CD14-positive monocyte (primary cell): ENCODE results near the gene TMEM164. TPM values are rescaled to one million over a fixed set of nuclear protein-coding genes. Genes with fewer than 3 reads are reported as not detected.

Experiments used
- DNase-seq, 3 donors: peaks; one replicate each; pipeline ENCODE4 v3.0.0-alpha.2; 2011 to 2022
- H2AFZ ChIP-seq: 2 replicates; pipeline ENCODE4 v1.6.0; 2012; ENCODE audit warnings: mild to moderate bottlenecking, low read depth, low read length, inconsistent platforms; ENCODE audit not compliant: insufficient read depth, poor library complexity, severe bottlenecking
- H3K27ac ChIP-seq, 2 donors: 1 replicate in 1 of 2; 2 replicates in 1 of 2; pipeline ENCODE4 v1.5.1; 2012 to 2013; ENCODE audit warnings: low read length in 2 of 2, control low read depth in 1 of 2, inconsistent platforms in 1 of 2, low read depth in 1 of 2, mild to moderate bottlenecking in 1 of 2
- H3K27me3 ChIP-seq, 2 donors: one replicate each; pipeline versions ENCODE4 v1.6.0 to v1.6.1; 2011 to 2013; ENCODE audit warnings: low read length in 2 of 2; ENCODE audit not compliant: control insufficient read depth in 2 of 2, insufficient read depth in 2 of 2
- H3K36me3 ChIP-seq, 2 donors: replicated peaks in 1 of 2; 1 replicate in 1 of 2; 2 replicates in 1 of 2; pipeline versions ENCODE4 v1.5.1 to v1.6.1; 2012 to 2013; ENCODE audit warnings: low read length in 2 of 2, control low read depth in 1 of 2, inconsistent platforms in 1 of 2, mild to moderate bottlenecking in 1 of 2; ENCODE audit not compliant: insufficient read depth in 2 of 2, control insufficient read depth in 1 of 2
- H3K4me1 ChIP-seq, 2 donors: 1 replicate in 1 of 2; 2 replicates in 1 of 2; pipeline versions ENCODE4 v1.5.1 to v1.6.1; 2012 to 2013; ENCODE audit warnings: low read length in 2 of 2, control low read depth in 1 of 2, inconsistent platforms in 1 of 2, mild to moderate bottlenecking in 1 of 2, moderate library complexity in 1 of 2; ENCODE audit not compliant: insufficient read depth in 2 of 2, control insufficient read depth in 1 of 2
- H3K4me2 ChIP-seq: replicated peaks from 2 replicates; pipeline ENCODE3; 2012; ENCODE audit warnings: low read length, moderate library complexity, mild to moderate bottlenecking; ENCODE audit not compliant: poor library complexity, severe bottlenecking; ENCODE audit errors: extremely low read depth
- H3K4me3 ChIP-seq, 3 experiments: fragments of 200-600 bp in 1 of 3; sonication (generic) in 1 of 3; replicated peaks in 1 of 3; 1 replicate in 2 of 3; 2 replicates in 1 of 3; pipeline ENCODE4 v1.5.1; 2011 to 2013; ENCODE audit warnings: low read length in 3 of 3, mild to moderate bottlenecking in 3 of 3, control low read depth in 2 of 3, low read depth in 2 of 3, inconsistent platforms in 1 of 3, moderate library complexity in 1 of 3
- H3K79me2 ChIP-seq: 2 replicates; pipeline ENCODE4 v1.6.0; 2012; ENCODE audit warnings: mild to moderate bottlenecking, control low read depth, inconsistent platforms, low read length, moderate library complexity; ENCODE audit not compliant: insufficient read depth
- H3K9ac ChIP-seq: 2 replicates; pipeline ENCODE4 v1.6.0; 2017; ENCODE audit warnings: low read length, mild to moderate bottlenecking; ENCODE audit not compliant: insufficient read depth, poor library complexity, severe bottlenecking
- H3K9me3 ChIP-seq, 2 donors: replicated peaks in 1 of 2; 1 replicate in 1 of 2; 2 replicates in 1 of 2; pipeline versions ENCODE4 v1.5.1 to v1.6.1; 2012 to 2013; ENCODE audit warnings: low read length in 2 of 2, control low read depth in 1 of 2; ENCODE audit not compliant: control insufficient read depth in 1 of 2, insufficient read depth in 1 of 2
- H4K20me1 ChIP-seq: 2 replicates; pipeline ENCODE4 v1.6.0; 2012; ENCODE audit warnings: mild to moderate bottlenecking, low read length, control low read depth, moderate library complexity; ENCODE audit not compliant: insufficient read depth
- H3K27ac Mint-ChIP-seq, 7 donors: one replicate each; pipeline ENCODE4 v1.8.0; 2020; ENCODE audit warnings: mild to moderate bottlenecking in 7 of 7, mixed read lengths in 7 of 7, moderate library complexity in 6 of 7, inconsistent platforms in 2 of 7
- H3K27me3 Mint-ChIP-seq, 3 donors: one replicate each; pipeline ENCODE4 v1.8.0; 2021 to 2022; ENCODE audit warnings: low read depth in 3 of 3, mild to moderate bottlenecking in 3 of 3, mixed read lengths in 3 of 3, moderate library complexity in 3 of 3, inconsistent platforms in 1 of 3
- H3K36me3 Mint-ChIP-seq, 2 donors: one replicate each; pipeline ENCODE4 v1.8.0; 2020; ENCODE audit warnings: mixed read lengths in 2 of 2, inconsistent platforms in 1 of 2, mild to moderate bottlenecking in 1 of 2
- H3K4me1 Mint-ChIP-seq: one replicate; pipeline ENCODE4 v1.8.0; 2020; ENCODE audit warnings: mild to moderate bottlenecking, mixed read lengths
- H3K4me3 Mint-ChIP-seq, 2 donors: one replicate each; pipeline ENCODE4 v1.8.0; 2020; ENCODE audit warnings: mild to moderate bottlenecking in 2 of 2, mixed read lengths in 2 of 2, moderate library complexity in 1 of 2
- H3K9me3 Mint-ChIP-seq, 7 donors: one replicate each; pipeline ENCODE4 v1.8.0; 2020 to 2022; ENCODE audit warnings: mixed read lengths in 7 of 7, mild to moderate bottlenecking in 6 of 7, moderate library complexity in 6 of 7, inconsistent platforms in 2 of 7
- CTCF ChIP-seq: fragments of 200-600 bp; IDR thresholded peaks from one replicate; pipeline ENCODE4 v1.8.0; 2022; ENCODE audit warnings: antibody characterized with exemption, mild to moderate bottlenecking
- WGBS: methylation state at CpG from one replicate; pipeline ENCODE4 v1.1.5; 2013; ENCODE audit warnings: missing lambda C conversion rate; ENCODE audit not compliant: insufficient coverage; 5-methylcytosine and 5-hydroxymethylcytosine counted together
- intact Hi-C, 2 donors: fragments of 100-400 bp; cut with micrococcal nuclease; formaldehyde crosslinking; loops; one replicate each; pipeline versions ENCODE4 v1.15.0 to v1.15.1; 2023
- polyA plus RNA-seq, 3 donors: library from polyadenylated mRNA; depleted of rRNA in 1 of 3; unstranded in 2 of 3; stranded (reverse) in 1 of 3; fragments of 300-500 nt in 2 of 3; fragments of >200 nt in 1 of 3; fragmentation: Illumina TruSeq in 2 of 3; gene quantifications; 1 replicate in 2 of 3; 2 replicates in 1 of 3; pipeline ENCODE4 v1.2.3, GENCODE V29; 2012 to 2021

Gene TMEM164
- polyA plus RNA-seq, 3 donors, result 5.3 to 39.5 (median 7.3) TPM

GRCh38 chrX:110045421-110045820 lies 42.5 kb downstream of the TMEM164 start:
- H3K36me3 Mint-ChIP-seq, result peaks cover 10 to 19% of the 10 kb centered on the region in 2 donors
- no peak overlapping the region for H3K4me3 Mint-ChIP-seq
- Histone ChIP-seq H3K4me3 (no peak overlapping the region), H3K27ac (peak overlapping the region in 1 of 2 donors; percentile 23), H3K9ac (no peak overlapping the region), H3K4me1 (peaks cover 34 to 38% of the 10 kb centered on the region in 2 donors), H3K36me3 (peaks cover 0 to 7% of the 10 kb centered on the region in 2 donors), H3K4me2 (no peak overlapping the region), H3K79me2 (peaks cover 74% of the 10 kb centered on the region), H3K9me3 (no peaks in the 10 kb centered on the region), H2AFZ (no peak overlapping the region), H4K20me1 (peaks cover 35% of the 10 kb centered on the region), H3K27me3 (peaks cover 0 to 6% of the 10 kb centered on the region in 2 donors)
- peak overlapping the region in 5 of 7 donors; percentile 7 to 74 (median 28) for H3K27ac Mint-ChIP-seq
- TF ChIP-seq CTCF, result no peak
- 83% methylated on average over 2 of the region's 3 CpGs for WGBS
- no peaks in the 10 kb centered on the region for H3K9me3 Mint-ChIP-seq
- DNase-seq, result no peak
- intact Hi-C loops, result no loop called here
- peaks cover 0 to 15% (median 0%) of the 10 kb centered on the region in 3 donors for H3K27me3 Mint-ChIP-seq
- peaks cover 65% of the 10 kb centered on the region for H3K4me1 Mint-ChIP-seq

GRCh38 chrX:110046001-110046400 lies 43.1 kb downstream of the TMEM164 start:
- H4K20me1 ChIP-seq, result peaks cover 35% of the 10 kb centered on the region
- peaks cover 1 to 7% of the 10 kb centered on the region in 2 donors for H3K36me3 ChIP-seq
- H3K9ac ChIP-seq, result no peak overlapping the region
- no peaks in the 10 kb centered on the region for H3K9me3 ChIP-seq
- TF ChIP-seq CTCF, result no peak
- Mint-ChIP-seq H3K27ac (peak overlapping the region in 1 of 7 donors; percentile 74), H3K4me1 (peaks cover 59% of the 10 kb centered on the region), H3K9me3 (no peaks in the 10 kb centered on the region), H3K4me3 (no peak overlapping the region), H3K36me3 (peaks cover 8 to 17% of the 10 kb centered on the region in 2 donors), H3K27me3 (peaks cover 0 to 16% (median 0%) of the 10 kb centered on the region in 3 donors)
- H3K79me2 ChIP-seq, result peaks cover 72% of the 10 kb centered on the region
- H3K27ac ChIP-seq, result peak overlapping the region in 1 of 2 donors; percentile 15
- DNase-seq, result no peak
- WGBS, result no CpG with 5 or more reads among the region's 4 CpGs
- intact Hi-C loops, result no loop called here
- H3K27me3 ChIP-seq, result peaks cover 0 to 6% of the 10 kb centered on the region in 2 donors
- H2AFZ ChIP-seq, result no peak overlapping the region
- no peak overlapping the region for H3K4me2 ChIP-seq
- H3K4me1 ChIP-seq, result peaks cover 32 to 38% of the 10 kb centered on the region in 2 donors
- H3K4me3 ChIP-seq, result no peak overlapping the region
